Mucosa of rectum (tissue), 2 donors: ENCODE data around the gene MGAT3.
A peak's percentile ranks its signal among the peaks of the same experiment; 100 is the strongest.
"Not testable (repeated sequence)": the region's sequence is repeated elsewhere in the genome, so short reads cannot be mapped to it uniquely, and the experiment has no call there.

Experiments
- H3K27ac ChIP-seq, 2 donors: one replicate each; pipeline ENCODE4 v1.7.0; 2013; ENCODE audit warnings: inconsistent platforms in 2 of 2, low read depth in 2 of 2, low read length in 2 of 2
- H3K27me3 ChIP-seq, 2 donors: one replicate each; pipeline ENCODE4 v1.7.0; 2013; ENCODE audit warnings: low read length in 2 of 2; ENCODE audit not compliant: control insufficient read depth in 2 of 2, insufficient read depth in 2 of 2
- H3K36me3 ChIP-seq, 2 donors: one replicate each; pipeline ENCODE4 v1.7.0; 2013; ENCODE audit warnings: low read length in 2 of 2; ENCODE audit not compliant: control insufficient read depth in 2 of 2, insufficient read depth in 2 of 2
- H3K4me1 ChIP-seq, 2 donors: one replicate each; pipeline ENCODE4 v1.7.0; 2013; ENCODE audit warnings: low read length in 2 of 2, mild to moderate bottlenecking in 1 of 2; ENCODE audit not compliant: control insufficient read depth in 2 of 2, insufficient read depth in 2 of 2
- H3K4me3 ChIP-seq, 2 donors: one replicate each; pipeline ENCODE4 v1.7.0; 2013; ENCODE audit warnings: low read length in 2 of 2
- H3K9ac ChIP-seq, 2 donors: one replicate each; pipeline ENCODE4 v1.7.0; 2013; ENCODE audit warnings: low read length in 2 of 2, low read depth in 1 of 2, mild to moderate bottlenecking in 1 of 2
- H3K9me3 ChIP-seq, 2 donors: one replicate each; pipeline ENCODE4 v1.7.0; 2013; ENCODE audit warnings: low read length in 2 of 2; ENCODE audit not compliant: control insufficient read depth in 2 of 2
- donor health status: healthy.
- donor health status: Normal muscosa, but diverticular disease.

Gene MGAT3

GRCh38 chr22:39456522-39457197 is at the start of gene MGAT3:
Gene MGAT3 (plus strand): TSS chr22:39457012. CDS start chr22:39487348, 30,336 bp downstream.
- Histone ChIP-seq H3K9me3 (no peaks in the 10 kb centered on the region), H3K36me3 (no peaks in the 10 kb centered on the region), H3K9ac (no peak within 1 kb of the TSS), H3K27ac (no peak within 1 kb of the TSS), H3K4me1 (peaks cover 3 to 4% of the 10 kb centered on the region in 2 donors), H3K4me3 (peak within 1 kb of the TSS; percentile 10 to 13), H3K27me3 (peaks cover 6 to 30% of the 10 kb centered on the region in 2 donors)

GRCh38 chr22:39408173-39408572 is 48.6 kb upstream of the MGAT3 start:
- Histone ChIP-seq H3K27ac (no peak overlapping the region), H3K4me3 (no peak overlapping the region), H3K9ac (no peak overlapping the region), H3K9me3 (no peaks in the 10 kb centered on the region), H3K27me3 (no peaks in the 10 kb centered on the region), H3K4me1 (peaks cover 2% of the 10 kb centered on the region in 2 donors), H3K36me3 (peaks cover 3 to 8% of the 10 kb centered on the region in 2 donors)

GRCh38 chr22:39408807-39409206 is 48.0 kb upstream of the MGAT3 start:
- H3K27me3 ChIP-seq = no peaks in the 10 kb centered on the region
- H3K4me3 ChIP-seq = no peak overlapping the region
- H3K9ac ChIP-seq = no peak overlapping the region
- H3K9me3 ChIP-seq = no peaks in the 10 kb centered on the region
- no peak overlapping the region for H3K27ac ChIP-seq
- H3K4me1 ChIP-seq = peaks cover 2% of the 10 kb centered on the region in 2 donors
- peaks cover 3 to 7% of the 10 kb centered on the region in 2 donors for H3K36me3 ChIP-seq

- H3K4me1 ChIP-seq = peaks cover 2 to 5% of the 10 kb centered on the region in 2 donors
- H3K9ac ChIP-seq = no peak overlapping the region
- H3K4me3 ChIP-seq = no peak overlapping the region
- no peaks in the 10 kb centered on the region for H3K27me3 ChIP-seq
- H3K27ac ChIP-seq = no peak overlapping the region
- H3K9me3 ChIP-seq = no peaks in the 10 kb centered on the region
- peaks cover 3 to 4% of the 10 kb centered on the region in 2 donors for H3K36me3 ChIP-seq
These were observed 47.2 kb upstream of the MGAT3 start for GRCh38 chr22:39409516-39410029.

GRCh38 chr22:39410264-39410663 is 46.5 kb upstream of the MGAT3 start:
- Histone ChIP-seq H3K4me1 (peaks cover 2 to 6% of the 10 kb centered on the region in 2 donors), H3K4me3 (no peak overlapping the region), H3K27ac (no peak overlapping the region), H3K9ac (no peak overlapping the region), H3K9me3 (no peaks in the 10 kb centered on the region), H3K36me3 (peaks cover 3 to 7% of the 10 kb centered on the region in 2 donors), H3K27me3 (no peaks in the 10 kb centered on the region)

DNA sequence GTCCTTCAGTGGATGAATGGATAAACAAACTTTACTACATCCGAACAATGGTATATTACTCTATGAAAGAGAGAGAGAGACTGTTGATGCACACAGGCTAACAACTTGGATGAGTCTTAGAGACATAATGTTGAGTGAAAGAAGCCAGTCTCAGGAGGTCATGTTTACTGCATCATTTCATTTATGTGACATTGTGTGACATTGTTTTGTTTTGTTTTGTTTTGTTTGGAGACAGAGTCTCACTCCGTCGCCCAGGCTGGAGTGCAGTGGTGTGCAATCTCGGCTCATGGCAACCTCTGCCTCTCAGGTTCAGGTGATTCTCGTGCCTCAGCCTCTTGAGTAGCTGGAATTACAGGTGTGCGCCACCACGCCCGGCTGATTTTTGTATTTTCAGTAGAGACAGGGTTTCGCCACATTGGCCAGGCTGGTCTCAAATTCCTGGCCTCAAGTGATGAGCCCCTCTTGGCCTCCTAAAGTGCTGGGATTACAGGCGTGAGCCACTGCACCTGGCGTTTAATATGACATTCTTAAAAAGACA is 44.9 kb upstream of the MGAT3 start:
- H3K4me3 ChIP-seq, H3K9ac ChIP-seq, H3K27ac ChIP-seq, H3K4me1 ChIP-seq, H3K27me3 ChIP-seq, H3K9me3 ChIP-seq: not testable (repeated sequence)
- H3K36me3 ChIP-seq = peaks cover 13 to 19% of the 10 kb centered on the region in 2 donors

DNA sequence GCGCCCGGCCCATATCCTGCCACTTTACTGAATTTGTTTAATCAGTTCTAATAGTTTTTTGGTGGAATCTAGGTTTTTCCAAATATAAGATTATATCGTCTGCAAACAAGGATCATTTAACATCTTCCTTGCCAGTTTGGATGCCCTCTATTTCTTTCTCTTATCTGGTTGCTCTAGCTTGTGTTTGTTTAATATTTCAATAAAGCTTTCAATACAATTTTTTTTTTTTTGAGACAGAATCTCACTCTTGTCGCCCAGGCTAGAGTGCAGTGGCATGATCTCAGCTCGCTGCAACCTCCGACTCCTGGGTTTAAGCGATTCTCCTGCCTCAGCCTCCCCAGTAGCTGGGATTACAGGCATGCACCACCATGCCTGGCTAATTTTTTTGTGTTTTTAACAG is 43.6 kb upstream of the MGAT3 start:
- not testable (repeated sequence) for H3K4me3 ChIP-seq, H3K27me3 ChIP-seq, H3K9ac ChIP-seq, H3K4me1 ChIP-seq, H3K9me3 ChIP-seq, H3K27ac ChIP-seq
- peaks cover 14 to 27% of the 10 kb centered on the region in 2 donors for H3K36me3 ChIP-seq

- H3K27ac ChIP-seq = no peak overlapping the region
- H3K9ac ChIP-seq = no peak overlapping the region
- no peaks in the 10 kb centered on the region for H3K27me3 ChIP-seq
- peaks cover 2 to 6% of the 10 kb centered on the region in 2 donors for H3K4me1 ChIP-seq
- peaks cover 24 to 38% of the 10 kb centered on the region in 2 donors for H3K36me3 ChIP-seq
- no peak overlapping the region for H3K4me3 ChIP-seq
- no peaks in the 10 kb centered on the region for H3K9me3 ChIP-seq
These were observed 42.4 kb upstream of the MGAT3 start for GRCh38 chr22:39414377-39414776.

- peaks cover 2 to 6% of the 10 kb centered on the region in 2 donors for H3K4me1 ChIP-seq
- no peak overlapping the region for H3K4me3 ChIP-seq
- no peak overlapping the region for H3K9ac ChIP-seq
- H3K27ac ChIP-seq = no peak overlapping the region
- no peaks in the 10 kb centered on the region for H3K27me3 ChIP-seq
- H3K9me3 ChIP-seq = no peaks in the 10 kb centered on the region
- peaks cover 29 to 41% of the 10 kb centered on the region in 2 donors for H3K36me3 ChIP-seq
These were observed 41.9 kb upstream of the MGAT3 start for GRCh38 chr22:39414886-39415285.

- no peaks in the 10 kb centered on the region for H3K9me3 ChIP-seq
- peaks cover 36 to 47% of the 10 kb centered on the region in 2 donors for H3K36me3 ChIP-seq
- no peak overlapping the region for H3K27ac ChIP-seq
- peaks cover 2 to 6% of the 10 kb centered on the region in 2 donors for H3K4me1 ChIP-seq
- no peaks in the 10 kb centered on the region for H3K27me3 ChIP-seq
- no peak overlapping the region for H3K4me3 ChIP-seq
- no peak overlapping the region for H3K9ac ChIP-seq
These were observed 41.3 kb upstream of the MGAT3 start for GRCh38 chr22:39415506-39415905.
